IMR-90 (cell line): Measurements from ENCODE around the gene SLC9B2. TPM values are rescaled to one million over a fixed set of nuclear protein-coding genes. Genes with fewer than 3 reads are reported as not detected.

Experiments
- ATAC-seq: fragments of 200-7000 bp; cut with Tn5 transposase; 2 replicates; pipeline ENCODE4 v1.9.1; 2020; ENCODE audit warnings: low read depth, mild to moderate bottlenecking, moderate library complexity
- BruUV-seq: library from RNA; stranded (reverse); fragments of 400-500 nt; replicated peaks from 2 replicates; lab custom pipeline; 2021; lab: Mats Ljungman, UMichigan
- CTCF ChIA-PET: fragments of 300-600 bp; formaldehyde crosslinking; extraction: SDS; loops from one replicate; lab custom pipeline; 2021; ENCODE audit warnings: antibody characterized with exemption; lab: Yijun Ruan, JAX
- POLR2A ChIA-PET: fragments of 300-600 bp; sonication (Branson Sonifier 250); formaldehyde crosslinking; loops from one replicate; lab custom pipeline; 2022; ENCODE audit warnings: antibody characterized with exemption; ENCODE audit not compliant: unreplicated experiment; lab: Charles Lee
- DNase-seq: peaks from one replicate; pipeline ENCODE4 v3.0.0; 2013
- H2AFZ ChIP-seq: replicated peaks from 2 replicates; pipeline ENCODE3; 2013; ENCODE audit warnings: low read length, mild to moderate bottlenecking; ENCODE audit not compliant: poor library complexity
- H2AK5ac ChIP-seq: 2 replicates; pipeline ENCODE4 v1.6.1; 2013; ENCODE audit warnings: low read depth, low read length, inconsistent platforms
- H2AK9ac ChIP-seq: replicated peaks from 2 replicates; pipeline ENCODE3; 2013; ENCODE audit warnings: mild to moderate bottlenecking, low read depth, low read length, moderate library complexity; ENCODE audit not compliant: poor library complexity
- H2BK120ac ChIP-seq: 2 replicates; pipeline ENCODE4 v1.6.1; 2013; ENCODE audit warnings: low read depth, low read length, inconsistent platforms
- H2BK15ac ChIP-seq: 3 replicates; pipeline ENCODE4 v1.6.1; 2013; ENCODE audit warnings: low read depth, low read length, inconsistent platforms
- H2BK20ac ChIP-seq: 2 replicates; pipeline ENCODE4 v1.6.1; 2013; ENCODE audit warnings: low read depth, mild to moderate bottlenecking, inconsistent platforms, low read length, moderate library complexity
- H2BK5ac ChIP-seq: 2 replicates; pipeline ENCODE4 v1.6.1; 2013; ENCODE audit warnings: mild to moderate bottlenecking, low read depth, low read length, inconsistent platforms; ENCODE audit not compliant: poor library complexity, severe bottlenecking
- H3K14ac ChIP-seq: replicated peaks from 2 replicates; pipeline ENCODE4 v1.6.1; 2013; ENCODE audit warnings: low read depth, low read length, inconsistent platforms
- H3K18ac ChIP-seq: 2 replicates; pipeline ENCODE4 v1.6.1; 2013; ENCODE audit warnings: low read depth, low read length, control low read depth
- H3K23ac ChIP-seq: 2 replicates; pipeline ENCODE4 v1.6.1; 2013; ENCODE audit warnings: low read depth, low read length, inconsistent platforms
- H3K27ac ChIP-seq: 2 replicates; pipeline ENCODE4 v1.5.1; 2013; ENCODE audit warnings: mild to moderate bottlenecking, control low read depth, low read length; ENCODE audit not compliant: insufficient read depth
- H3K27me3 ChIP-seq: 2 replicates; pipeline ENCODE4 v1.6.1; 2013; ENCODE audit warnings: low read length; ENCODE audit not compliant: control insufficient read depth, insufficient read depth
- H3K36me3 ChIP-seq: 2 replicates; pipeline ENCODE4 v1.6.1; 2013; ENCODE audit warnings: low read length, mixed read lengths; ENCODE audit not compliant: control insufficient read depth, insufficient read depth
- H3K4ac ChIP-seq: 2 replicates; pipeline ENCODE4 v1.6.1; 2013; ENCODE audit warnings: low read depth, low read length, inconsistent platforms
- H3K4me1 ChIP-seq: 2 replicates; pipeline ENCODE4 v1.6.1; 2013; ENCODE audit warnings: low read length, mixed read lengths; ENCODE audit not compliant: control insufficient read depth, insufficient read depth
- H3K4me2 ChIP-seq: 2 replicates; pipeline ENCODE4 v1.6.1; 2013; ENCODE audit warnings: low read depth, mild to moderate bottlenecking, control low read depth, low read length, moderate library complexity
- H3K4me3 ChIP-seq: 2 replicates; pipeline ENCODE4 v1.5.1; 2013; ENCODE audit warnings: low read depth, mild to moderate bottlenecking, control low read depth, low read length, moderate library complexity; ENCODE audit not compliant: insufficient read depth
- H3K56ac ChIP-seq: 2 replicates; pipeline ENCODE4 v1.6.1; 2013; ENCODE audit warnings: low read length, inconsistent platforms; ENCODE audit not compliant: insufficient read depth; ENCODE audit errors: extremely low read depth
- H3K79me1 ChIP-seq, 2 experiments: 2 replicates each; pipeline ENCODE4 v1.6.1; 2013; ENCODE audit warnings: low read length in 2 of 2, inconsistent platforms in 1 of 2, low read depth in 1 of 2
- H3K9ac ChIP-seq: 2 replicates; pipeline ENCODE4 v1.6.1; 2013; ENCODE audit warnings: low read depth, low read length, control low read depth
- H3K9me1 ChIP-seq: 2 replicates; pipeline ENCODE4 v1.6.1; 2013; ENCODE audit warnings: low read length, inconsistent platforms; ENCODE audit not compliant: insufficient read depth
- H3K9me3 ChIP-seq: 2 replicates; pipeline ENCODE4 v1.6.1; 2013; ENCODE audit warnings: low read length; ENCODE audit not compliant: control insufficient read depth, insufficient read depth
- H4K20me1 ChIP-seq: 2 replicates; pipeline ENCODE4 v1.6.1; 2013; ENCODE audit warnings: low read length, inconsistent platforms; ENCODE audit not compliant: insufficient read depth
- H4K5ac ChIP-seq: 2 replicates; pipeline ENCODE4 v1.6.1; 2013; ENCODE audit warnings: mild to moderate bottlenecking, low read depth, low read length, control low read depth
- H4K8ac ChIP-seq, 2 experiments: 2 replicates each; pipeline ENCODE4 v1.6.1; 2013; ENCODE audit warnings: low read depth in 2 of 2, low read length in 2 of 2, control low read depth in 1 of 2, inconsistent platforms in 1 of 2
- H4K91ac ChIP-seq: 2 replicates; pipeline ENCODE4 v1.6.1; 2013; ENCODE audit warnings: low read depth, low read length, inconsistent platforms; ENCODE audit not compliant: insufficient read depth
- BHLHE40 ChIP-seq: fragments of 150-350 bp; IDR thresholded peaks from 2 replicates; pipeline ENCODE4 v1.6.1; 2016; ENCODE audit warnings: mild to moderate bottlenecking, low read depth, low read length
- CEBPB ChIP-seq: IDR thresholded peaks from 2 replicates; pipeline ENCODE4 v1.6.1; 2012; ENCODE audit warnings: low read depth, low read length, improper control_type of control experiment
- CHD1 ChIP-seq: IDR thresholded peaks from 2 replicates; pipeline ENCODE4 v1.6.1; 2012; ENCODE audit warnings: low read depth, low read length, improper control_type of control experiment
- FOS ChIP-seq: fragments of 150-350 bp; IDR thresholded peaks from 2 replicates; pipeline ENCODE4 v1.6.1; 2016; ENCODE audit warnings: low read depth, low read length
- MAFK ChIP-seq: IDR thresholded peaks from 2 replicates; pipeline ENCODE4 v1.6.1; 2012; ENCODE audit warnings: low read depth, low read length, improper control_type of control experiment
- MAZ ChIP-seq: IDR thresholded peaks from 2 replicates; pipeline ENCODE4 v1.6.1; 2012; ENCODE audit warnings: low read depth, mild to moderate bottlenecking, low read length, improper control_type of control experiment, moderate library complexity, borderline replicate concordance
- MXI1 ChIP-seq: IDR thresholded peaks from 2 replicates; pipeline ENCODE4 v1.6.1; 2012; ENCODE audit warnings: low read depth, mild to moderate bottlenecking, low read length, moderate library complexity, borderline replicate concordance
- NFE2L2 ChIP-seq: fragments of 150-350 bp; IDR thresholded peaks from 2 replicates; pipeline ENCODE4 v1.6.1; 2016; ENCODE audit warnings: low read depth, mild to moderate bottlenecking, low read length
- POLR2A ChIP-seq: IDR thresholded peaks from 2 replicates; pipeline ENCODE4 v1.6.1; 2012; ENCODE audit warnings: mild to moderate bottlenecking, low read depth, low read length
- RAD21 ChIP-seq: IDR thresholded peaks from 2 replicates; pipeline ENCODE4 v1.6.1; 2012; ENCODE audit warnings: low read length, improper control_type of control experiment
- RCOR1 ChIP-seq: IDR thresholded peaks from 2 replicates; pipeline ENCODE4 v1.6.1; 2012; ENCODE audit warnings: mild to moderate bottlenecking, low read length, improper control_type of control experiment; ENCODE audit not compliant: insufficient replicate concordance
- RFX5 ChIP-seq: IDR thresholded peaks from 2 replicates; pipeline ENCODE4 v1.8.0; 2012; ENCODE audit warnings: low read depth, mild to moderate bottlenecking, low read length, moderate library complexity
- SMC3 ChIP-seq: fragments of 150-350 bp; IDR thresholded peaks from 2 replicates; pipeline ENCODE4 v1.6.1; 2016; ENCODE audit warnings: low read depth, mild to moderate bottlenecking, antibody characterized with exemption, low read length, moderate library complexity
- whole genome bisulfite sequencing, 2 experiments: methylation state at CpG; one replicate each; pipeline versions ENCODE4 v1.1.5 to v1.1.7; 2013; ENCODE audit warnings: missing lambda C conversion rate in 2 of 2; ENCODE audit not compliant: insufficient read length in 1 of 2; ENCODE audit errors: extremely low coverage in 2 of 2; 5-methylcytosine and 5-hydroxymethylcytosine counted together
- dilution Hi-C: fragments of 300-500 bp; cut with HindIII; formaldehyde crosslinking; loops from one replicate; pipeline ENCODE4 v1.14.3; 2018; ENCODE audit warnings: low sequenced_read_pairs; ENCODE audit not compliant: unreplicated experiment
- in situ Hi-C: fragments of 300-500 bp; cut with MboI; formaldehyde crosslinking; loops from 3 replicates; pipeline ENCODE4 v1.14.3; 2019; ENCODE audit warnings: low sequenced_read_pairs, inconsistent platforms, mixed read lengths
- intact Hi-C: fragments of 100-400 bp; cut with micrococcal nuclease; formaldehyde crosslinking; loops from 2 replicates; pipeline ENCODE4 v1.10.0; 2022
- polyA plus RNA-seq, 3 experiments: library from polyadenylated mRNA; depleted of rRNA; stranded (reverse); fragments of >200 nt; gene quantifications; 2 replicates each; pipeline ENCODE4 v1.2.3, GENCODE V29; 2012; ENCODE audit warnings: low replicate concordance in 1 of 3
- total RNA-seq: library from RNA; depleted of rRNA; stranded (reverse); fragments of >200 nt; gene quantifications from 2 replicates; pipeline ENCODE4 v1.2.3, GENCODE V29; 2012
- TF ChIP-seq, protein P1 (sequence below): conservative IDR thresholded peaks from 2 replicates; pipeline ENCODE4 v1.5.1; 2012; ENCODE audit warnings: mild to moderate bottlenecking, low read depth, low read length, improper control_type of control experiment
- TF ChIP-seq, protein P2 (sequence below): fragments of 150-350 bp; IDR thresholded peaks from 2 replicates; pipeline ENCODE4 v1.6.1; 2017; ENCODE audit warnings: mild to moderate bottlenecking, antibody characterized with exemption, low read length, low read depth
- TF ChIP-seq, protein P3 (sequence below): fragments of 150-350 bp; IDR thresholded peaks from 2 replicates; pipeline ENCODE4 v1.6.1; 2016; ENCODE audit warnings: low read depth, mild to moderate bottlenecking, low read length, moderate library complexity, borderline replicate concordance

Gene SLC9B2
- total and polyA plus RNA-seq, 2 of the 4 experiments (the other 2 are of a cell fraction) = 5.7 to 9.0 TPM

DNA sequence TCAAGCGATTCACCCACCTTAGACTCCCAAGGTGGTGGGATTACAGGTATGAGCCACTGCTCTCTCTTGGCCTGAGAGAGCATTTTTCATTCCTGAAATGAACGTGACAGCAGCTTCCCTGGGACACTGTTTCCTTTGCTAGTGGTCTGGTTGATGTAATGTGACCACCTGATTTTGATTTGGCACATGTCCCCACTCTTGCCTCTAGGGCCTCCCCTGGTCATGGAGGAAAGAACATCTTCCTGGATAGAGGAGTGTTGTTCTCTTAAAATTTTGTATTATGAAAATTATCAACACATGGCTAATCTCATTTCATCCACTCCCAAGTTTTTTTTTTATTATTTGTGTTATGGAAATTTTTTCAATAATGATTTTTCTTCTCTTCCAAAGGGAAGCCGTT lies 23.8 kb downstream of the SLC9B2 start:
- intact Hi-C loops = no loop called here
- no peak overlapping the region for H3K14ac ChIP-seq

More for the DNA sequence above, 23.8 kb downstream of the SLC9B2 start:
- H3K4ac ChIP-seq = no peak overlapping the region
- H3K4me3 ChIP-seq = no peak overlapping the region
- no peak overlapping the region for H3K23ac ChIP-seq
- H2AK5ac ChIP-seq = no peak overlapping the region
- no peak overlapping the region for H2BK120ac ChIP-seq
- ATAC-seq (no peak), DNase-seq (no peak)
- no peaks in the 10 kb centered on the region for H4K20me1 ChIP-seq
- CTCF ChIA-PET = no interaction called here
- no CpG with 5 or more reads among the region's 3 CpGs for WGBS, 2 experiments
- dilution Hi-C loops (no loop called here), in situ Hi-C loops (no loop called here)
- no peak overlapping the region for H3K9ac ChIP-seq
- no peak overlapping the region for H2AK9ac ChIP-seq
- H2BK20ac ChIP-seq = no peak overlapping the region
- H2BK15ac ChIP-seq = no peak overlapping the region
- no TSS peak for BruUV-seq
- no peaks in the 10 kb centered on the region for H3K79me1 ChIP-seq
- H3K9me1 ChIP-seq = no peaks in the 10 kb centered on the region
- no peak overlapping the region for H4K91ac ChIP-seq
- H2AFZ ChIP-seq = no peak overlapping the region
- H3K27ac ChIP-seq = no peak overlapping the region
- H3K9me3 ChIP-seq = no peaks in the 10 kb centered on the region
- H3K18ac ChIP-seq = no peak overlapping the region
- no peaks in the 10 kb centered on the region for H3K27me3 ChIP-seq
- no peak overlapping the region for H4K5ac ChIP-seq
- H3K4me2 ChIP-seq = no peak overlapping the region
- H3K36me3 ChIP-seq = no peaks in the 10 kb centered on the region
- H3K56ac ChIP-seq = no peak overlapping the region
- H4K8ac ChIP-seq = no peak overlapping the region
- POLR2A ChIA-PET = no interaction called here
- H3K4me1 ChIP-seq = peaks cover 1% of the 10 kb centered on the region; the same call in 1 of the 2 replicates
- H2BK5ac ChIP-seq = no peak overlapping the region
- TF ChIP-seq CHD1 = no peak
- no peak for TF ChIP-seq NFE2L2
- TF ChIP-seq, protein P1, sequence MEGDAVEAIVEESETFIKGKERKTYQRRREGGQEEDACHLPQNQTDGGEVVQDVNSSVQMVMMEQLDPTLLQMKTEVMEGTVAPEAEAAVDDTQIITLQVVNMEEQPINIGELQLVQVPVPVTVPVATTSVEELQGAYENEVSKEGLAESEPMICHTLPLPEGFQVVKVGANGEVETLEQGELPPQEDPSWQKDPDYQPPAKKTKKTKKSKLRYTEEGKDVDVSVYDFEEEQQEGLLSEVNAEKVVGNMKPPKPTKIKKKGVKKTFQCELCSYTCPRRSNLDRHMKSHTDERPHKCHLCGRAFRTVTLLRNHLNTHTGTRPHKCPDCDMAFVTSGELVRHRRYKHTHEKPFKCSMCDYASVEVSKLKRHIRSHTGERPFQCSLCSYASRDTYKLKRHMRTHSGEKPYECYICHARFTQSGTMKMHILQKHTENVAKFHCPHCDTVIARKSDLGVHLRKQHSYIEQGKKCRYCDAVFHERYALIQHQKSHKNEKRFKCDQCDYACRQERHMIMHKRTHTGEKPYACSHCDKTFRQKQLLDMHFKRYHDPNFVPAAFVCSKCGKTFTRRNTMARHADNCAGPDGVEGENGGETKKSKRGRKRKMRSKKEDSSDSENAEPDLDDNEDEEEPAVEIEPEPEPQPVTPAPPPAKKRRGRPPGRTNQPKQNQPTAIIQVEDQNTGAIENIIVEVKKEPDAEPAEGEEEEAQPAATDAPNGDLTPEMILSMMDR = no peak
- TF ChIP-seq BHLHE40 = no peak
- TF ChIP-seq MXI1 = no peak
- TF ChIP-seq, protein P2, sequence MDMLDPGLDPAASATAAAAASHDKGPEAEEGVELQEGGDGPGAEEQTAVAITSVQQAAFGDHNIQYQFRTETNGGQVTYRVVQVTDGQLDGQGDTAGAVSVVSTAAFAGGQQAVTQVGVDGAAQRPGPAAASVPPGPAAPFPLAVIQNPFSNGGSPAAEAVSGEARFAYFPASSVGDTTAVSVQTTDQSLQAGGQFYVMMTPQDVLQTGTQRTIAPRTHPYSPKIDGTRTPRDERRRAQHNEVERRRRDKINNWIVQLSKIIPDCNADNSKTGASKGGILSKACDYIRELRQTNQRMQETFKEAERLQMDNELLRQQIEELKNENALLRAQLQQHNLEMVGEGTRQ = no peak
- no peak for TF ChIP-seq MAFK
- TF ChIP-seq, protein P3, sequence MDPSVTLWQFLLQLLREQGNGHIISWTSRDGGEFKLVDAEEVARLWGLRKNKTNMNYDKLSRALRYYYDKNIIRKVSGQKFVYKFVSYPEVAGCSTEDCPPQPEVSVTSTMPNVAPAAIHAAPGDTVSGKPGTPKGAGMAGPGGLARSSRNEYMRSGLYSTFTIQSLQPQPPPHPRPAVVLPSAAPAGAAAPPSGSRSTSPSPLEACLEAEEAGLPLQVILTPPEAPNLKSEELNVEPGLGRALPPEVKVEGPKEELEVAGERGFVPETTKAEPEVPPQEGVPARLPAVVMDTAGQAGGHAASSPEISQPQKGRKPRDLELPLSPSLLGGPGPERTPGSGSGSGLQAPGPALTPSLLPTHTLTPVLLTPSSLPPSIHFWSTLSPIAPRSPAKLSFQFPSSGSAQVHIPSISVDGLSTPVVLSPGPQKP = no peak
- no peak for TF ChIP-seq RCOR1
- no peak for TF ChIP-seq RAD21
- no peak for TF ChIP-seq FOS
- no peak for TF ChIP-seq SMC3
- TF ChIP-seq RFX5 = no peak
- TF ChIP-seq CEBPB = no peak
- no peak for TF ChIP-seq MAZ
- no peak for TF ChIP-seq POLR2A
